AG04450 (cell line): ENCODE results near the gene GPATCH8. TPM values are rescaled to one million over a fixed set of nuclear protein-coding genes. Genes with fewer than 3 reads are reported as not detected.
"Not testable (repeated sequence)": the region's sequence is repeated elsewhere in the genome, so short reads cannot be mapped to it uniquely, and the experiment has no call there.

ENCODE experiments used
- CTCF ChIA-PET: fragments of 300-600, 350-600 bp; formaldehyde crosslinking; extraction: SDS; loops from one replicate; lab custom pipeline; 2022; ENCODE audit warnings: antibody characterized with exemption, inconsistent platforms; lab: Charles Lee
- POLR2A ChIA-PET: fragments of 350-600 bp; formaldehyde crosslinking; extraction: SDS; loops from one replicate; lab custom pipeline; 2021; ENCODE audit warnings: antibody characterized with exemption, inconsistent platforms; lab: Yijun Ruan, JAX
- DNase-seq: peaks from one replicate; pipeline ENCODE4 v3.0.0-alpha.2; 2011; ENCODE audit warnings: low read depth, low spot score
- H3K27ac ChIP-seq: one replicate; pipeline ENCODE4 v1.5.1; 2012; ENCODE audit warnings: low read depth, low read length, control low read depth
- H3K27me3 ChIP-seq: one replicate; pipeline ENCODE4 v1.6.0; 2012; ENCODE audit warnings: low read length; ENCODE audit not compliant: control insufficient read depth, insufficient read depth
- H3K4me3 ChIP-seq: 2 replicates; pipeline ENCODE4 v1.5.1; 2011; ENCODE audit warnings: mild to moderate bottlenecking, low read depth, low read length, control low read depth
- H3K9me3 ChIP-seq: 2 replicates; pipeline ENCODE4 v1.5.1; 2012; ENCODE audit warnings: low read length; ENCODE audit not compliant: control insufficient read depth, insufficient read depth
- CTCF ChIP-seq: IDR thresholded peaks from 2 replicates; pipeline ENCODE4 v1.5.1; 2011; ENCODE audit warnings: low read depth, low read length, control low read depth, inconsistent platforms
- polyA plus RNA-seq: library from polyadenylated mRNA; depleted of rRNA; stranded (reverse); fragments of >200 nt; gene quantifications from 2 replicates; pipeline ENCODE4 v1.2.3, GENCODE V29; 2011

GPATCH8 gene
- polyA plus RNA-seq, 1 experiment = 16.4 TPM

GRCh38 chr17:44375196-44376017 is 127.8 kb downstream of the GPATCH8 start:
- CTCF ChIA-PET = interaction anchor here (0.5 to 3.2 kb wide), 5 partner anchors 8 to 190 kb away, joined by 3 to 18 read pairs (median 3); partner anchors contain the start of gene FAM171A2
- DNase-seq = no peak
- H3K27ac ChIP-seq = no peak overlapping the region
- POLR2A ChIA-PET = interaction anchor here (0.6 kb wide), 1 partner anchor 244 kb away, joined by 3 read pairs; no protein-coding TSS in a partner anchor
- H3K9me3 ChIP-seq = no peaks in the 10 kb centered on the region; the same call in 1 of the 2 replicates
- TF ChIP-seq CTCF = no peak
- no peak overlapping the region for H3K4me3 ChIP-seq
- peaks cover 7% of the 10 kb centered on the region for H3K27me3 ChIP-seq

- no peak overlapping the region for H3K4me3 ChIP-seq
- H3K27ac ChIP-seq = no peak overlapping the region
- H3K9me3 ChIP-seq = no peaks in the 10 kb centered on the region; the same call in 1 of the 2 replicates
- CTCF ChIA-PET = interaction anchor here (0.6 to 3.2 kb wide), 2 partner anchors 11 to 166 kb away, joined by 11 to 18 read pairs; partner anchors contain the start of gene FAM171A2
- DNase-seq = no peak
- TF ChIP-seq CTCF = no peak
- POLR2A ChIA-PET = interaction anchor here (0.6 kb wide), 1 partner anchor 245 kb away, joined by 3 read pairs; no protein-coding TSS in a partner anchor
- H3K27me3 ChIP-seq = peaks cover 6% of the 10 kb centered on the region
Measured at GRCh38 chr17:44374306-44375195, 128.7 kb downstream of the GPATCH8 start.

- Histone ChIP-seq H3K27ac (no peak overlapping the region), H3K4me3 (no peak overlapping the region), H3K9me3 (no peaks in the 10 kb centered on the region; the same call in 1 of the 2 replicates), H3K27me3 (peaks cover 9% of the 10 kb centered on the region)
- POLR2A ChIA-PET = interaction anchor here (0.6 kb wide), 1 partner anchor 150 kb away, joined by 6 read pairs; no protein-coding TSS in a partner anchor
- no peak for DNase-seq
- CTCF ChIA-PET = no interaction called here
- TF ChIP-seq CTCF = no peak
Measured at GRCh38 chr17:44372036-44372435, 131.2 kb downstream of the GPATCH8 start.

- CTCF ChIA-PET = interaction anchor here (0.6 kb wide), 1 partner anchor 187 kb away, joined by 3 read pairs; no protein-coding TSS in a partner anchor
- POLR2A ChIA-PET, H3K9me3 ChIP-seq, H3K4me3 ChIP-seq, H3K27ac ChIP-seq, DNase-seq: not testable (repeated sequence)
- peaks cover 24% of the 10 kb centered on the region for H3K27me3 ChIP-seq
Measured at GRCh38 chr17:44369414-44370023, 133.7 kb downstream of the GPATCH8 start.

- H3K9me3 ChIP-seq, CTCF ChIA-PET, DNase-seq, H3K4me3 ChIP-seq, POLR2A ChIA-PET, H3K27ac ChIP-seq: not testable (repeated sequence)
- peaks cover 24% of the 10 kb centered on the region for H3K27me3 ChIP-seq
Measured at GRCh38 chr17:44368391-44369243, 134.6 kb downstream of the GPATCH8 start.
